GM12878 (cell line): ENCODE measurements around the gene SULT6B1. TPM values are rescaled to one million over a fixed set of nuclear protein-coding genes. Genes with fewer than 3 reads are reported as not detected.

ENCODE experiments used
- ASH2L ChIP-seq: fragments of 300-600, 200-600 bp; sonication (generic); IDR thresholded peaks from 2 replicates; pipeline ENCODE4 v1.6.1; 2017; ENCODE audit warnings: low read depth, mild to moderate bottlenecking, borderline replicate concordance
- CBFB ChIP-seq: IDR thresholded peaks from 2 replicates; pipeline ENCODE4 v1.6.1; 2016; ENCODE audit warnings: antibody characterized with exemption, low read depth
- CBX5 ChIP-seq: sonication (generic); IDR thresholded peaks from 2 replicates; pipeline ENCODE4 v1.6.1; 2016; ENCODE audit warnings: low read depth, moderate library complexity, mild to moderate bottlenecking, inconsistent platforms
- CEBPB ChIP-seq, 2 experiments: fragments of 150-350 bp in 1 of 2; IDR thresholded peaks; 2 replicates each; pipeline ENCODE4 v1.6.1; 2012 to 2014; ENCODE audit warnings: low read depth in 2 of 2, low read length in 2 of 2, borderline replicate concordance in 1 of 2, inconsistent platforms in 1 of 2
- CHD1 ChIP-seq: IDR thresholded peaks from 2 replicates; pipeline ENCODE4 v1.6.1; 2012; ENCODE audit warnings: low read depth, low read length, improper control_type of control experiment
- CHD2 ChIP-seq: IDR thresholded peaks from 2 replicates; pipeline ENCODE4 v1.6.1; 2011; ENCODE audit warnings: low read depth, low read length, improper control_type of control experiment, borderline replicate concordance
- EED ChIP-seq: sonication (generic); IDR thresholded peaks from 2 replicates; pipeline ENCODE4 v1.6.1; 2016; ENCODE audit warnings: antibody characterized with exemption, low read depth
- EP300 ChIP-seq, 2 experiments: fragments of 150-350 bp in 1 of 2; IDR thresholded peaks; 2 replicates each; pipeline ENCODE4 v1.6.1; 2011 to 2012; ENCODE audit warnings: low read depth in 2 of 2, low read length in 2 of 2, borderline replicate concordance in 1 of 2, improper control_type of control experiment in 1 of 2, inconsistent platforms in 1 of 2; ENCODE audit not compliant: control insufficient read depth in 1 of 2
- FOXM1 ChIP-seq: IDR thresholded peaks from 2 replicates; pipeline ENCODE4 v1.6.1; 2012; ENCODE audit warnings: low read depth, mild to moderate bottlenecking, inconsistent platforms, low read length, moderate library complexity
- MTA2 ChIP-seq: fragments of 450-650 bp; IDR thresholded peaks from 2 replicates; pipeline ENCODE4 v1.6.1; 2016; ENCODE audit warnings: low read depth, mild to moderate bottlenecking, moderate library complexity
- POLR2AphosphoS2 ChIP-seq: IDR thresholded peaks from 2 replicates; pipeline ENCODE4 v1.6.1; 2011; ENCODE audit warnings: low read depth, mild to moderate bottlenecking, low read length, improper control_type of control experiment, moderate library complexity
- POLR2AphosphoS5 ChIP-seq: IDR thresholded peaks from 2 replicates; pipeline ENCODE4 v1.6.1; 2011; ENCODE audit warnings: mild to moderate bottlenecking, low read length, inconsistent platforms
- PRDM15 ChIP-seq: fragments of 450-650 bp; formaldehyde crosslinking; IDR thresholded peaks from 2 replicates; pipeline ENCODE4 v1.4.0; 2020; ENCODE audit warnings: mild to moderate bottlenecking, moderate library complexity
- RAD51 ChIP-seq: fragments of 450-650 bp; IDR thresholded peaks from 2 replicates; pipeline ENCODE4 v1.6.1; 2016; ENCODE audit warnings: moderate library complexity, mild to moderate bottlenecking, inconsistent platforms
- RELB ChIP-seq: fragments of 450-650 bp; IDR thresholded peaks from 2 replicates; pipeline ENCODE4 v1.6.1; 2017; ENCODE audit warnings: low read depth, mild to moderate bottlenecking, moderate library complexity
- RFX5 ChIP-seq: IDR thresholded peaks from 2 replicates; pipeline ENCODE4 v1.6.1; 2011; ENCODE audit warnings: low read depth, low read length, improper control_type of control experiment
- SKIL ChIP-seq: fragments of 450-650 bp; IDR thresholded peaks from 2 replicates; pipeline ENCODE4 v1.6.1; 2017; ENCODE audit warnings: mild to moderate bottlenecking, low read depth, inconsistent platforms; ENCODE audit not compliant: poor library complexity, severe bottlenecking
- SREBF2 ChIP-seq: IDR thresholded peaks from 2 replicates; pipeline ENCODE4 v1.6.1; 2012; ENCODE audit warnings: mild to moderate bottlenecking, low read length
- SRF ChIP-seq, 2 experiments: IDR thresholded peaks; 2 replicates each; pipeline ENCODE4 v1.6.1; 2011; ENCODE audit warnings: low read depth in 2 of 2, low read length in 2 of 2, mild to moderate bottlenecking in 1 of 2, moderate library complexity in 1 of 2
- TARDBP ChIP-seq: IDR thresholded peaks from 2 replicates; pipeline ENCODE4 v1.6.1; 2016; ENCODE audit warnings: borderline replicate concordance
- ZBED1 ChIP-seq: IDR thresholded peaks from 2 replicates; pipeline ENCODE4 v1.6.1; 2016; ENCODE audit warnings: borderline replicate concordance
- ZNF217 ChIP-seq: fragments of 450-650 bp; IDR thresholded peaks from 2 replicates; pipeline ENCODE4 v1.6.1; 2017; ENCODE audit warnings: antibody characterized with exemption, mild to moderate bottlenecking
- ZNF274 ChIP-seq: IDR thresholded peaks from one replicate; pipeline ENCODE4 v1.8.0; 2011; ENCODE audit not compliant: insufficient read length, insufficient read depth
- polyA plus RNA-seq, 11 experiments: library from polyadenylated mRNA; depleted of rRNA in 4 of 11; unstranded in 6 of 11; stranded (reverse) in 5 of 11; fragments of >200 nt; fragmentation: Nextera tagmentation in 4 of 11; fragmentation: Illumina TruSeq in 1 of 11; extraction: Ambion mirVana in 4 of 11; extraction: Trizol in 1 of 11; gene quantifications; 1 replicate in 1 of 11; 2 replicates in 10 of 11; pipeline versions ENCODE4 v1.2.1 to v1.2.3, GENCODE V29; 2011 to 2016; ENCODE audit warnings: inconsistent platforms in 2 of 11, missing spikeins in 2 of 11, low read depth in 1 of 11
- total RNA-seq, 4 experiments: library from RNA; depleted of rRNA in 3 of 4; stranded (reverse); fragments of >200 nt in 3 of 4; fragmentation: Illumina TruSeq in 1 of 4; extraction: Trizol in 1 of 4; gene quantifications; 2 replicates each; pipeline versions ENCODE4 v1.2.1 to v1.2.3, GENCODE V29; 2013 to 2021

SULT6B1 gene
- total and polyA plus RNA-seq, 10 of the 15 experiments (the other 5 are each of a cell fraction or from before 2014, with no cell fraction given) = not detected

- TF ChIP-seq RELB (peak; percentile 77), PRDM15 (CRISPR knock-in tag) (no peak), ASH2L (0 out of 2 replicates have a peak, but pooled peaks have one; percentile 71), TARDBP (no peak), POLR2AphosphoS5 (peak; percentile 97), RFX5 (no peak), CBX5 (peak; percentile 31; the same call in 1 of the 2 replicates), SKIL (no peak), SREBF2 (no peak), CBFB (peak; percentile 87; the same call in 1 of the 2 replicates), MTA2 (no peak), CHD2 (no peak; the same call in 1 of the 2 replicates), EP300 (IDR thresholded peaks at IDR 0.05; ENCODE audit: borderline replicate concordance in 1 of 2, control insufficient read depth in 1 of 2, low read depth in 2 of 2, low read length in 2 of 2) (no peak), ZBED1 (no peak), EED (no peak; the same call in 1 of the 2 replicates), CEBPB (IDR thresholded peaks at IDR 0.05; ENCODE audit: borderline replicate concordance in 1 of 2, low read depth in 2 of 2, low read length in 2 of 2) (no peak), FOXM1 (0 out of 2 replicates have a peak, but pooled peaks have one; percentile 45), ZNF274 (no peak), POLR2AphosphoS2 (peak; percentile 96), RAD51 (no peak), CHD1 (no peak), SRF (IDR thresholded peaks at IDR 0.05; ENCODE audit: low read depth in 2 of 2, low read length in 2 of 2) (0 out of 4 replicates have a peak, but pooled peaks of 1 of the 2 experiments have one; percentile 21), ZNF217 (0 out of 2 replicates have a peak, but pooled peaks have one; percentile 45)
Measured at GRCh38 chr2:37231241-37232130, 43.0 kb upstream of the SULT6B1 start, which contains the start of the genes CEBPZ and NDUFAF7 (continued).
